RWPE1 (cell line): Measurements from ENCODE around the gene ABL2.
"Not testable (repeated sequence)": the region's sequence is repeated elsewhere in the genome, so short reads cannot be mapped to it uniquely, and the experiment has no call there.

Experiments
- CTCF ChIA-PET: fragments of 350-600 bp; sonication (Branson Sonifier 250); formaldehyde crosslinking; extraction: SDS; loops from one replicate; lab custom pipeline; 2021; lab: Yijun Ruan, JAX
- POLR2A ChIA-PET: fragments of 400-600 bp; formaldehyde crosslinking; extraction: SDS; loops from one replicate; lab custom pipeline; 2020; ENCODE audit warnings: antibody characterized with exemption; ENCODE audit not compliant: low non-redundant PET; lab: Yijun Ruan, JAX
- DNase-seq: peaks from one replicate; pipeline ENCODE4 v3.0.0; 2012; ENCODE audit warnings: low spot score
- H3K27ac ChIP-seq: fragments of 450-650 bp; 2 replicates; pipeline ENCODE4 v1.5.1; 2017
- CTCF ChIP-seq: fragments of 450-650 bp; conservative IDR thresholded peaks from 2 replicates; pipeline ENCODE4 v1.5.1; 2017; ENCODE audit warnings: low read depth, mild to moderate bottlenecking

ABL2 gene

GRCh38 chr1:179226738-179227137, 2.7 kb downstream of the ABL2 start:
- DNase-seq = no peak
- no peak for TF ChIP-seq CTCF
- ChIA-PET CTCF (no interaction called here), POLR2A (no interaction called here)
- H3K27ac ChIP-seq = no peak overlapping the region

- ChIA-PET CTCF (interaction anchor here (0.6 kb wide), 1 partner anchor 9 kb away, joined by 3 read pairs; no protein-coding TSS in a partner anchor), POLR2A (interaction anchor here (0.7 kb wide), 1 partner anchor 151 kb away, joined by 7 read pairs; no protein-coding TSS in a partner anchor)
- not testable (repeated sequence) for DNase-seq, H3K27ac ChIP-seq
These were observed 5.0 kb downstream of the ABL2 start for GRCh38 chr1:179224466-179224865.

- POLR2A ChIA-PET = not testable (repeated sequence)
These were observed 8.4 kb downstream of the ABL2 start for GRCh38 chr1:179221121-179221520.

GRCh38 chr1:179217943-179218507, 11.5 kb downstream of the ABL2 start:
- CTCF ChIA-PET = no interaction called here
- no peak for TF ChIP-seq CTCF
- DNase-seq = no peak
- POLR2A ChIA-PET = no interaction called here
- H3K27ac ChIP-seq = peak overlapping the region; percentile 62

More at GRCh38 chr1:179221121-179221520, 8.4 kb downstream of the ABL2 start:
- DNase-seq, H3K27ac ChIP-seq, CTCF ChIA-PET: not testable (repeated sequence)

GRCh38 chr1:179213317-179213716, 16.2 kb downstream of the ABL2 start:
- CTCF ChIA-PET = interaction anchor here (0.6 kb wide), 1 partner anchor 12 kb away, joined by 6 read pairs; no protein-coding TSS in a partner anchor
- DNase-seq, POLR2A ChIA-PET, H3K27ac ChIP-seq: not testable (repeated sequence)

- ChIA-PET CTCF (interaction anchor here (0.6 kb wide), 2 partner anchors 130 to 1714 kb away, joined by 3 read pairs; no protein-coding TSS in a partner anchor), POLR2A (no interaction called here)
- TF ChIP-seq CTCF = no peak
- no peak for DNase-seq
- H3K27ac ChIP-seq = no peak overlapping the region
These were observed 20.6 kb downstream of the ABL2 start for GRCh38 chr1:179208681-179209477.

GRCh38 chr1:179206812-179207211, 22.7 kb downstream of the ABL2 start:
- POLR2A ChIA-PET = no interaction called here
- no peak for TF ChIP-seq CTCF
- no peak for DNase-seq
- H3K27ac ChIP-seq = no peak overlapping the region
- CTCF ChIA-PET = interaction anchor here (0.6 to 0.7 kb wide), 2 partner anchors 9 to 16 kb away, joined by 3 to 5 read pairs; no protein-coding TSS in a partner anchor

- POLR2A ChIA-PET = no interaction called here
- H3K27ac ChIP-seq = no peak overlapping the region
- DNase-seq = no peak
- CTCF ChIA-PET = no interaction called here
- TF ChIP-seq CTCF = no peak
These were observed 24.2 kb downstream of the ABL2 start for GRCh38 chr1:179205284-179205683.
